ENCODE results near the gene RUFY1.

GRCh38 chr5:179613460-179614071 lies 63.2 kb downstream of the RUFY1 start:
- no peak for TF ChIP-seq CTCF (IDR thresholded peaks at IDR 0.05)
- TF ChIP-seq POLR2A (IDR thresholded peaks at IDR 0.05) = no peak
